ENCODE results near the gene IPP.
"Not testable (repeated sequence)": the region's sequence is repeated elsewhere in the genome, so short reads cannot be mapped to it uniquely, and the experiment has no call there.

IPP gene

DNA sequence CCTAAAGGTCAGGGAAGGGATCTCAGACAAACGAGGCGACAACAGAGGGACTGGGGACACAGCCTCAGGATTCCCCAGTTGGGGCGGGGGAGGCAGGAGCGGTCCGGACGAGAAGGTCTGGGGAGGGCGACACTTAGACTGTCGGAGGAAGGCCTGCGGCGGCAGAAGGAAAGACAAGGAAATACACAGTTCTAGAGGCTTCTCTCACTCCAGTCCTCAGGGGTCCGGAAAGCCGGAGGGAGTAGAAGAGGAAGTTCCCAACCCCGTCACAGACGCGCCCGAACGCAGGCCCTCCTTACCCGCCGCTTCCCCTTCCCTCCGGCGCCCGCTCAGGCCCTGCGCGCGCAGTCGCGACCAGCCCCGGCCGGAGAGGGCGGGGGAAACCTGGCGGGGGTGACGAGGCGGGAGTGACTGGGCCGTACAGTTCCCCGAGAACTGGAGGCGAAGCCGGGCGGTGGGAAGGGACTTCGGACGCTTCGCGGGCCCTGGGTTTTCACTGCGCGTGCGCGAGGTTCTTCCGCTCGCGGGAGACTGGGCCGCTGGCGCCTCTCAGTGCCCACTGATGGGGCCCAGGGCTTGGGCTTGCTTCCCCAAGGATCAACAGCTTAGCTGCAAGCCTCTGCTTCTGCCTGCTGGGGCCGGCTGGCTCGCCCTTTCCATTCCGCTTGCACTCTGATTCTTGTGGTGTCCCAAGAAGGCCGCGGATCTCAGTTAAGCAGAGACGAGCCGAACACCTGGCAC lies at the start of gene IPP:
TSS of gene IPP (minus strand) at position 356 of the 741 bp plus-strand sequence. CDS start 4,242 bp downstream, outside the sequence.
- peak; percentile 94 for DNase-seq (ENCODE audit: low spot score)

DNA sequence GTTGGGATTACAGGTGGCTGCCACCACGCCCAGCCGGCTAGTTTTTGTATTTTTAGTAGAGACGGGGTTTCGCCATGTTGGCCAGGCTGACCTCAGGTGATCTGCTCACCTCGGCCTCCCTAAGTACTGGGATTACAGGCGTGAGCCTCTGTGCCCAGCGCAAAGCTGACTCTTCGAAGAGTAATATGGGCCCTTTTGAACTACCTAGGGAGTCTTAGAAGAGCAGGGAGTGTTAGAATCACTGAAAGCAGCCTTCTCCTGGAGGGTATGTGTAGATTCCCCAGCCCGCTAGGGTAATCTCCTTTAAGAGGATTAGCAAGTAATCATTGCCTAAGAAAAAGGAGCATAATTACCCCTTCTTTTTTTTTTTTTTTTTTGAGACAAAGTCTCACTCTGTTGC lies 46.5 kb upstream of the IPP start:
- DNase-seq (ENCODE audit: low spot score): no peak

DNA sequence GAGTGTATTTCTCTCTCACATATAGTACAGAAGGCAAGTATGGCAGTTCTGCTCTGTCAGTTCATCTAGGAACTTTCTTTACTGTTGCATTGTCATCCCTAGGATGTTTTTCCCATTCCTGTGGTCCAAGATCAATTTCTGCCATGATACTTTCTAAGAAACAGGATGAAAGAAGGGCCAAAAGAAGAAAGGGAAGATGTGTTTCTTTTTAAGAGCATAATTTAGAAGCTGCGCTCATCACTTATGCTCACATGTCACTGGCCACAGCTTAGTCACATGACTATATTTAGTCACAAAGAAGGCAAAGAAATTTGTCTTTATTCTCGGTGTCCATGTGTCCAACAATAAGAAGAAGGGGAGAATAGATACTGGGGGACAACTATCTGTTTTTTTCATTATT lies 45.9 kb upstream of the IPP start:
- DNase-seq (ENCODE audit: low spot score): no peak

DNA sequence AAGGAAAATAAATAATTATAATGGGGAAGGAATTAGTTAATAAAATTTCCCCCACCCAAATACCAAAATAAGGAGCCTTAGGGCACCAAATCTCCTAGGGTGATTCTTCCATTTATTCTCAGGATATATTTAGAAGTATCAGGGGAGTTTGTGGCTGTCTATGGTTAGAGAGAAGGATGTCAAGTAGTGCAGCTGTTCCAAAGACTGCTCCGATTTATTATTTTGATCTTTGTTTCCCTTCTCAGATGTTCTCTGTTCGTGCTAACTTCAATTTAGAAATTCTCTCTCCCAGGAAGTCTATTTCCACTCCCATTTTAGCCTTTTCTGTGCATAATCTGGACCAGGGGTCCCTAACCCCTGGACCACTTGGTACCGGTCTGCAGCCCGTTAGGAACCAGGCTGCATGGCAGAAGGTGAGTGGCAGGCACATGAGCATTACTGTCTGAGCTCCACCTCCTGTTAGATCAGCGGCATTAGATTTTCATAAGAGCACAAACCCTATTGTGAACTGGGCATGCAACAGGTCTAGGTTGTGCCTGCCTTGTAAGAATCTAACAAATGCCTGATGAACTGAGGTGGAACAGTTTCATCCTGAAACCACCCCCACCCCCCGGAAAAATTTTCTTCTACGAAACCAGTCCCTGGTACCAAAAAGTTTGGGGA lies 43.6 kb upstream of the IPP start:
- DNase-seq (ENCODE audit: low spot score): no peak

DNA sequence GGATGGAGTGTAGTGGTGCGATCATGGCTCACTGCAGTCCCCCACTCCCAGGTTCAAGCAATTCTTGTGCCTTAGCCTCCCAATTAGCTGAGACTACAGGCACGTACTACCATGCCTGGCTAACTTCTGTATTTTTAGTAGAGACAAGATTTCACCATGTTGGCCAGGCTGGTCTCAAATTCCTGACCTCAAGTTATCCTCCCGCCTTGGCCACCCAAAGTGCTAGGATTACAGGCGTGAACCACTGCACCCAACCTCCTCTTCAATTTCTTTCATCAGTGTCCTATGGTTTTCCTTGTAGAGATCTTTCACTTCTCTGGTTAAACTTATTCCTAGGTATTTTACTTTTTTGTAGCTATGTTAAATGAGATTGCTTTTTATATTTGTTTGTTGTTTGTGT lies 42.3 kb upstream of the IPP start:
- DNase-seq (ENCODE audit: low spot score): no peak

DNA sequence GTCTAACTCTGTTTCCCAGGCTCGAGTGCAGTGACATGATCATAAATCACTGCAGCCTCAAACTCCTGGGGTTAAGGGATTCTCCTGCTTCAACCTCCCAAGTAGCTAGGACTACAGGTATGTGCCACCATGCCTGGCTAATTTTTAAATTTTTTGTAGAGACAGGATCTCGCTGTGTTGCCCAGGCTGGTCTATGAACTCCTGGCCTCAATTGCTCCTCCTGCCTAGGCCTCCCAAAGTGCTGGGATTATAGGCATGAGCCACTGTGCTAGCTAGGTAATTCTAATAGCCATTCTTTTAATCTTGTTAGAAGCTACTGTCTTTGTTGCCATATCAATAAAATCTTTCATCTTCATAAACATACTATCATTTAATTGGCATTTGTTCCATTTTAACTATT lies 39.1 kb upstream of the IPP start:
- no peak for DNase-seq (ENCODE audit: low spot score)

DNA sequence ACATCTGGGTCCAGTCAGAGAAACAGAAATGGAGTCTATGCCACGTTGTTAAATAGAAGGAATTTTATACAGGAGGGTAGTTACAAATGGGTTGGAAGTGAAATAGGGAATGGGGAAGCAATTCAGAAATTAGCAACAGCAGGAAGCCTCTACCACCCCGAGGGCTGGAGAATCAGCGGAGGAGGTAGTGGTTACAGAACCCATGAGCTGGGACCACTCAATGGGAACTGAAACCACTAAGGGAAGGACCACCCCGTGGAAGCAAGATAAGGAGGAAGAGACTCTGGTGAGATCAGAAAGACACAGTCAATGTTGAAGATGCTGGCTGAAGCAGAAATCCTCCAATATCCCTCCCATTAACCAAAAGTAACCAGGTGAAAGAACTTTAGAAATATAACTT lies 37.5 kb upstream of the IPP start:
- no peak for DNase-seq (ENCODE audit: low spot score)

DNA sequence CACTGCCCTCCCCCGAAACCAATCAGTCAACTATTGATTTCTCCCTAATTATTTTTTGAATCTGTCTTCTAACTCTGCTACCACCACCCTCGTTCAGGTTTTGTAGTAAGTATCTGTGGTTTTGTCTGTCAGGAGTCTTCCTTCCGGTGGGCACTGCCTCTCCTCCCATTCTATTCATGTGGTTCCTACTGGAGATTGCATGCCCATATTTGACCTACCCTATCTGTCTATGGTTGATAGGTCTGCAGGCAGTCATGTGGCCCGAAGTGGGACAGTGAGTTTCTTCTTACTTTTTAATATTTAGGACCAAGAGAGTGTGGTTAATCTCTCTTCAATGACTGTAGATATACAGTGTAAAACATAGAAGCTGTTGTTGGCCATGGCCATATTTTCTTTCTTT lies 35.1 kb upstream of the IPP start:
- DNase-seq (ENCODE audit: low spot score): peak; percentile 37

DNA sequence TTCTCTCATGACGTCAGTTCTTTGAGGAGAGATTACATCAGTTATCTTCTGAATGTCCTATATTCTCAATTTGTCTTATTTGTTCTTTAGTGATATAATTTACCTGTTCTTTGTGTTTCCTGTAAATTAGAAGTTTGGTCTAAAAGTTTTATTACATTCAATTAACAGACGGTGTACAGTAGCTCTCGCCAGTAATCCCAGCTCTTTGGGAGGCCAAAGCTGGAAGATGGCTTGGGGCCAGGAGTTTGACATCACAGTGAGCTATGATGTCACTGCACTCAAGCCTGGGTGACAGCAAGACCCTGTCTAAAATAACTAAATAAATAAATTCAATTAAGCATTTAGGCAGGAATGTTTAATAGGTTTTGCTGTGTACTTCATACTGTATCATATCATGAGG lies 25.3 kb upstream of the IPP start:
- DNase-seq (ENCODE audit: low spot score): no peak

DNA sequence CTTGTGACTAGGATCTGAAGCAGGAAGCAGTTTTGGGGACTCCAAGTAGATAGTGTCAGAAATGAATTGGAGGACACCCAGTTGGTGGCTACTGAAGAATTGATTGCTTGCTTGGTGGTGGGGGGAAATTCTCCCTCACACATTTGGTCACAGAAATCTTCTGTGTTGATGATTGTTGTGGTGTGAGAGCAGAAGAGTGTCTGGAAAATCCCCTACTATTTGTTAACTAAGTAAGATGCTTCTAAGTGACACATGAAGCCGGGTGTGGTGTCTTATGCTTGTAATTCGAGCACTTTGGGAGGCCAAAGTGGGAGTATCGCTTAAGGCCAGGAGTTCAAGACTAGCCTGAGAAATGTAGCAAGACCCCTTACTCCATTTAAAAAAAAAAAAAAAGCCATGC lies 22.5 kb upstream of the IPP start:
- no peak for DNase-seq (ENCODE audit: low spot score)

DNA sequence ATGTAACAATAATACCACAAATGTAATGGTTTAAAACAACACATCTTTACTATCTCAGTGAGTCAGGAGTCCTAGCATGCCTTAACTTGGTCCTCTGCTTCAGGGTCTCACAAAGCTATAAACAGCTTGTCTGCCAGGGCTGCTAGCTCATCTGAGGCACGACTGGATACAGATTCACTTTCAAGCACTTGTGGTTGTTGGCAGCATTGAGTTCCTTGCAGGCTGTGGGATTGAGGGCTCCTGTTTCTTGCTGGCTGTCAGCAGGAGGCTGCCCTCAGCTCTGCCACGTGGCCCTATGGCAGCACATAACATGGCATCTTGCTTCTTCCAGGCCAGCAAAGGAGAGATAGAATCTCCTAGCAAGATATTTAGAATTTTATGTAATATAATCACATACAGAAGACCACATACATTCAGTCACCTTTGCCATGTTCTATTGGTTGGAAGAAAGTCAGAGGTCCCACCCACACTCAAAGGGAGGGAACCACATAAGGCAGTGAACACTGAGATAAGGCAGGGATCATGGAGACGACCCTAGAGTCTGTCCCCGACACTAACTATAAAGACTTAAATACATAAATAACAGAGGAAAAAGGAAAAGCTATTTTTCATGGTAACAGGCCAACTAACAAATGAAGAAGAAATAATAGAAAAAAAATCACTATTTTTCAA lies 18.9 kb upstream of the IPP start:
- DNase-seq (ENCODE audit: low spot score): no peak

DNA sequence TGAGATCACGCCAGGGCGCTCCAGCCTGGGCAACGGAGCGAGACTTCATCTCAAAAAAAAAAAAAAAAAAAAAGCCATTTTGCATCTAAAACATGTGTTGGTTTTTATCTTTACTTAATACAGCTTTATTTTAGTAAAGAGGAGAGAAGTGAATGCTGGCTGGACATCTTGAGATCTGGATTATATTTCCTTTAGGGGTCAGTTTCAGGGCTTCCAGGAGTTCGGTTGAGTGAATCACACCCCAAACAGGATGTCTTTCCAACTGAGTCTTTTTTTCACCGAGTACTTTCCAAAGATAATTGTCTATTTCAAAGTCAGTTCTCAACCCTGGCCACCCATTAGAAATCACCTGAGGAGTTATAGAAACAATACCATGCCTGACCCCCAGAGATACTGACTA lies 16.6 kb upstream of the IPP start:
- DNase-seq (ENCODE audit: low spot score): no peak

DNA sequence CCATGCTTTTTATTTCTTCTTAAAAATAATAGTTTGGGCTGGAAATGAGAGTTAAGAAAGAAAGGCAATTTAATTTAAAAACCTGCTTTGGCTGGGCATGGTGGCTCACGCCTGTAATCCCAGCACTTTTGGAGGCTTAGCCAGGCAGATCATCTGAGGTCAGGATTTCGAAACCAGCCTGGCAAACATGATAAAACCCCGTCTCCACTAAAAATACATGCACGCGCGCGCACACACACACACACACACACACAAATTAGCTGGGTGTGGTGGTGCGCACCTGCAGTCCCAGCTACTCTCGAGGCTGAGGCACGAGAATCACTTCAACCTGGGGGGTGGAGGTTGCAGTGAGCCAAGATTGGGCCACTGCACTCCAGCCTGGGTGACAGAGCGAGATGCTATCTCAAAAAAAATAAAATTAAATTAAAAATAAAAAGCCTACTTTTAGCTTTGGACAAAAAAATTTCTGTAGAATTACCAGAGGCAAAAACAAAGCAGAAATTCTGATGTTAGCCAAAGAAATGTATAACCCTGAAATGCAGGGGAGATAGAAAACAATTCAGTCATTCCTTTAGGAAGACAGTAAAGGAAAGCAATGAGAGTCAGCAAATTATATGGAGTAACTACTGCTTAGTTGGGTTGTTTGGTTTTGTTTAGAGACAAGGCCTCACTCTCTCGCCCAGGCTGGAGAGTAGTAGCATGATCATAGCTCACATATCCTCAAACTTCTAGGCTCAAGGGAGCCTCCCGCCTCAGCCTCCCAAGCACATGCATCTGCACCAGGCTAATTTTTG lies 15.7 kb upstream of the IPP start:
- no peak for DNase-seq (ENCODE audit: low spot score)

DNA sequence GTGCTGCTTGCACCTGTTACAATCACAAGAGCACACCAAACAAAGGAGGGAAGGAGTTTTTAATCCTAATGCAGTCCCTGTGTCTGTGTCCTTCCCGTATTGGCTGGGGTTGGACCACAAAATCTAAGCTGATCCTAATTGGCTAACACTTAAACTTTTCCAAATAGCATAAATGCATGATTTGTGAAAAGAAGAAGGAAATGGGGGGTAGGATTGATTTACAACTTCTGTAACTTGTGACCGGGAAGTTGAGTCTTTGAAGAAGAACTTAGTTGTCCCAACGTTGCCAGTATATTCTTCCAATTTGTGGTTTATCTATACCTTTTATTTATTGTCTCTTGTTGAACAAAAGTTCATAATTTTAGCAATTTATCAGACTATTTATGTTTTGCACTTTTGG lies 11.8 kb upstream of the IPP start:
- DNase-seq (ENCODE audit: low spot score): no peak

DNA sequence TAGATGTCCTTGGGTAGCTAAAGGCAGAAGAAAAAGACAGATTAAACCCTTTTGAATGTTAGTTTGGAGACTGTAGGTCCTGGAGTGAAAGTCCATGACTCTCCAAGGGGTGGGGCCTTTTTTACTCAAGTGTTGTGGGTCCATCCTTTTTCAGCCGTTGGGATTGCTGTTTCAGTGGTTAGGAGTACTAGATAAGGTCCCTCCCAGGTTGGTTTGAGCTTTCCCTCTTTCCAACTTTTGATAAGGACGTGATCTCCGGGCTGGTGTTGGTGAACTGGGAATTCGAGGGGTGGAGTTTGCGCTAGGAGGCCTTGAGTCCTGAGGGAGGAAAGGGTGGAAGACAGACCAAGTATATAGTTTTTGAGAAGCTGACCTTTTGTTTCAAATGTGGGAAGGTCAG lies 5.2 kb upstream of the IPP start:
- DNase-seq (ENCODE audit: low spot score): no peak

DNA sequence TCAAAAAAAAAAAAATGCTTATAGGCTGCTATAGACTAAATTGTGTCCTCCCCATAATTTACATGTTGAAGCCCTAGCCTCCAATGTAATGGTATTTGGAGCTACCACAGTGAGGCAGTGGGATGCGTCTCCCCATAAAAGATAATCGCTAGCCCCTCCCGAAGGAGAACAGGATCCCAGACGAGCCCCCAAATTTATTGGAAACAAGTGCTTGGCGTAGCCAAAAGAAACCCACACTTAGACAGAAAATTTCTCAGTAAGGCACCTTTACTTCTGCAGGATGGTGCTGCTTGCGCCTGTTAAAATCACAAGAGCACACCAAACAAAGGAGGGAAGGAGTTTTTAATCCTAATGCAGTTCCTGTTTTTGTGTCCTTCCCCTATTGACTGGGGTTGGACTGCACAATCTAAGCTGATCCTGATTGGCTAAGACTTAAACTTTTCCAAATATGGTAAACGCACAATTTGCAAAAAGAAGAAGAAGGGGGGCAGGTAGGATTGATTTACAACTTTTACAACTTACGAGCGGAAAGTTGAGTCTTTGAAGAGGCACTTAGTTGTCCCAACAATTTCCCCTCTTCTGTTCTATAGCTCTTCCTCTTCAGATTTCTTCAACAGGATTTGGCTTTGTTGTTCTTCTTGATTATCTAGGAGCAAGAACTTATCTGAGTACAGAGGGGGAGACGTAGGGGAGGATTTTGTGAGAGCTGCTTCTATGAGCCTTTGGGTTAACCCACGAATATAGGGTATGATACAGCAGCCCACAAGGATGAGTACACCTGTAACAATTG lies 3.0 kb upstream of the IPP start:
- no peak for DNase-seq (ENCODE audit: low spot score)

DNA sequence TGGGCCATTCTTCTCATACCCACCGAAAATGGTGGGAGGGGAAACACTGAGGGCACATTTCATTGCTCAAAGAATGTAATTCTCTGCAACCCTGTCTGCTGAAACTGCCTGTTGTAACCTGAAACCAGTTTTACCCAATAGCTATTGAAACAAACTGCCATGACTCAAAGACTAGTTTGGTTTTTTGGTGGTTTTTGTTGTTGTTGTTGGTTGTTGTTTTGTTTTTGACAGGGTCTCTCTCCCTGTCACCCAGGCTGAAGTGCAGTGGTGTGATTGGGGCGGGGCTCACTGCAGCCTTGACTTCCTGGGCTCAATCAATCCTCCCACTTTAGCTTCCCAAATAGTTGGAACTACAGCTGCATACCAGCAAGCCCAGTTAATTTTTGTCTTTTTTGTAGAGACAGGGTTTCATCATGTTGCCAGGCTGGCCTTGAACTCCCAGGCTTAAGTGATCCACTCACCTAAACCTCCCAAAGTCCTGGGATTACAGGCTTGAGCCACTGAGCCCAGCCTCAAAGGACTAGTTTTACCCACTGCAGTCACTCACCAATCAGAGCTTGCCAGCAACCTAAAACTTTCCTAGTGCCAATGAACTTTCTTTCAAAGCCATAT lies 2.1 kb upstream of the IPP start:
- DNase-seq (ENCODE audit: low spot score): no peak

DNA sequence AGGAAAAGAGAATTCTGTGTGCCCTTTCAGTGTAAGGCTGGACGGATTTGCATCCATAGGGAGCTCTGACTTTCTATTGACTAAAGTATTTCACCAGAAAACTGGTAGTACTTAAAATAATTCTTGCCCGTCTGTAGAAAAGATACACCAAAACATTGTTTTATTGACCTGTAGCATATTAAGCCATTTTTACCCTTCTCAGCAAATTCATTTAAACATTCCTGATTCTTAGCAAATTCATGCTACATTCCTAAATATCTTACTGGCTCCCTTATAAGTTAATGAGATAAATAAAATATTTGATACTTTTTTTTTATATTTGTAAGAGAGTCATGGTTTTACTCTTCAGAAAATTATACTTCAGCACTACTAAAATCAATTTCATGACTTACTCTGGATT lies 1.6 kb upstream of the IPP start:
- no peak for DNase-seq (ENCODE audit: low spot score)

DNA sequence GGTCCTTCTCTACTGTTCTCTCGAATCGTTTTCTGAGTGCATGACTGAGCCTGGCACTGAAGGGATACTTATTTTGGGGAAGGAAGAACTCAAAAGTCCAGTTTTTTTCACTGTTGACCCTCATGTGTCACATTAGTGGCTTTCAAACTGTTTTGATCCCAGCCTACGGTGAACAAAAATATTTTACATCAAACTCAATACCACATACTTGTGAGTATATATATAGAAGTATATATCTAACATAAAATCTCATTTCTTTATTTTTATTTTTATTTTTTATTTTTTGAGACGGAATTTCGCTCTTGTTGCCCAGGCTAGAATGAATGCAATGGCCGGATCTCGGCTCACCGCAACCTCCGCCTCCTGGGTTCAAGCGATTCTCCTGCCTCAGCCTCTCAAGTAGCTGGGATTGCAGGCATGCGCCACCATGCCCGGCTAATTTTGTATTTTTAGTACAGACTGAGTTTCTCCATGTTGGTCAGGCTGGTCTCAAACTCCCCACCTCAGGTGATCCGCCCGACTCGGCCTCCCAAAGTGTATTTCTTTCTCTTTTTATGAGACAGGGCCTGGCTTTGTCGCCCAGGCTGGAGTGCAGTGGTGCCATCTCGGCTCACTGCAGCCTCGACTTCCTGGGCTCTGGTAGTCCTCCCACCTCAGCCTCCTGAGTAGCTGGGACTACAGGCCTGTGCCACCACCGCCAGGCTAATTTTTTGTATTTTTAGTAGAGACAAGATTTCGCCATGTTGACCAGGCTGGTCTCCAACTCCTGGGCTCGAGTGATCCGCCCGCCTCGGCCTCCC lies 786 bp upstream of the IPP start:
- DNase-seq (ENCODE audit: low spot score): not testable (repeated sequence)

DNA sequence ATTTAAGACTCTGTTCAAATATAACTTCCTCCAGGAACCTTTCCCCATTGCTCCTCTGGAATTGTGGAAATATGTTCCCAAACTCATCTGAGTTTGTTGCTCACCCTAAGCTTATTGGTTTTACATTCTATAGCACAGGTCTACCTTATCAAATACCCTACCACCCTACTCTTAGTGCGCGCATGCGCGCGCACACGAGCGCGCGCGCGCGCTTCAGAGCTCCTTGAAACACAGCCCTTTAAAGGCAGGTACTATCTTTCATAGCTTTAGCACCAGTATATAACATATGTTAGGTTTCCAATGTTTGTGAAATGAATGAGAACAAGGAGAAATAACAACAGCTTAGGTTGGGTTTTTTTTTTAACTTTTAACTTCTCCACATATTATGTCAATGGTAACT lies 3.5 kb downstream of the IPP start:
- no peak for DNase-seq (ENCODE audit: low spot score)
